Natural killer cell (primary cell): Measurements from ENCODE around the gene CFAP99. TPM values are rescaled to one million over a fixed set of nuclear protein-coding genes. Genes with fewer than 3 reads are reported as not detected.

Experiments
- ATAC-seq, 3 donors: fragments of 150-1000 bp in 2 of 3; fragments of 200-7000 bp in 1 of 3; cut with Tn5 transposase; 1 replicate in 1 of 3; 2 replicates in 2 of 3; pipeline ENCODE4 v1.10.0; 2021; ENCODE audit warnings: mild to moderate bottlenecking in 2 of 3, moderate library complexity in 2 of 3
- DNase-seq, 2 donors: peaks; one replicate each; pipeline versions ENCODE4 v3.0.0 to v3.0.0-alpha.2; 2013 to 2021; ENCODE audit warnings: mixed read lengths in 1 of 2
- H3K27ac ChIP-seq: one replicate; pipeline ENCODE4 v1.5.1; 2013; ENCODE audit warnings: mild to moderate bottlenecking, low read length
- H3K27me3 ChIP-seq: one replicate; pipeline ENCODE4 v1.6.1; 2013; ENCODE audit warnings: low read length; ENCODE audit not compliant: control insufficient read depth, insufficient read depth
- H3K36me3 ChIP-seq: one replicate; pipeline ENCODE4 v1.6.1; 2013; ENCODE audit warnings: low read length; ENCODE audit not compliant: control insufficient read depth, insufficient read depth
- H3K4me1 ChIP-seq: one replicate; pipeline ENCODE4 v1.6.1; 2013; ENCODE audit warnings: low read length; ENCODE audit not compliant: control insufficient read depth, insufficient read depth
- H3K4me3 ChIP-seq: one replicate; pipeline ENCODE4 v1.5.1; 2013; ENCODE audit warnings: low read length
- H3K9me3 ChIP-seq: one replicate; pipeline ENCODE4 v1.6.1; 2013; ENCODE audit warnings: low read length; ENCODE audit not compliant: control insufficient read depth, insufficient read depth
- H3K27ac Mint-ChIP-seq, 2 donors: one replicate each; pipeline ENCODE4 v1.8.0; 2022; ENCODE audit warnings: mild to moderate bottlenecking in 2 of 2, mixed read lengths in 2 of 2, moderate library complexity in 1 of 2
- H3K27me3 Mint-ChIP-seq, 2 donors: one replicate each; pipeline ENCODE4 v1.8.0; 2022; ENCODE audit warnings: low read depth in 2 of 2, mixed read lengths in 2 of 2
- H3K36me3 Mint-ChIP-seq: one replicate; pipeline ENCODE4 v1.8.0; 2022; ENCODE audit warnings: mixed read lengths
- H3K4me1 Mint-ChIP-seq, 2 donors: one replicate each; pipeline ENCODE4 v1.8.0; 2022; ENCODE audit warnings: mixed read lengths in 2 of 2
- H3K4me3 Mint-ChIP-seq: one replicate; pipeline ENCODE4 v1.8.0; 2022; ENCODE audit warnings: mild to moderate bottlenecking, moderate library complexity, mixed read lengths
- H3K9me3 Mint-ChIP-seq, 2 donors: one replicate each; pipeline ENCODE4 v1.8.0; 2022; ENCODE audit warnings: mixed read lengths in 2 of 2
- WGBS: methylation state at CpG from one replicate; pipeline ENCODE4 v1.1.7; 2013; ENCODE audit warnings: missing lambda C conversion rate; ENCODE audit not compliant: insufficient coverage; 5-methylcytosine and 5-hydroxymethylcytosine counted together
- intact Hi-C: fragments of 100-400 bp; cut with micrococcal nuclease; formaldehyde crosslinking; loops from one replicate; pipeline ENCODE4 v1.14.2; 2022
- total RNA-seq, 4 donors: library from RNA; stranded (reverse); fragments of 120-200 nt in 1 of 4; gene quantifications; one replicate each; pipeline versions ENCODE4 v1.2.3 to v1.2.4, GENCODE V29; 2013 to 2022
- TF ChIP-seq, protein P1 (sequence below): fragments of 200-600 bp; IDR thresholded peaks from one replicate; pipeline ENCODE4 v1.8.0; 2022; ENCODE audit warnings: antibody characterized with exemption

CFAP99 gene
- total RNA-seq, 3 donors from 2014 or later (not counting 1 experiment from before 2014, with no cell fraction given): not detected

GRCh38 chr4:2461246-2461960 is 42.6 kb downstream of the CFAP99 start:
- ATAC-seq (no peak), DNase-seq (no peak)
- no peak overlapping the region for H3K4me3 ChIP-seq
- peaks cover 0 to 14% of the 10 kb centered on the region in 2 donors for H3K4me1 Mint-ChIP-seq
- H3K27ac ChIP-seq: no peak overlapping the region
- H3K4me3 Mint-ChIP-seq: peak overlapping the region; percentile 82
- H3K27ac Mint-ChIP-seq: peak overlapping the region in 1 of 2 donors; percentile 4
- no peaks in the 10 kb centered on the region for H3K27me3 ChIP-seq
- H3K4me1 ChIP-seq: peaks cover 13% of the 10 kb centered on the region
- WGBS: 89% methylated on average over 15 of the region's 15 CpGs
- no peaks in the 10 kb centered on the region for H3K9me3 Mint-ChIP-seq
- TF ChIP-seq, protein P1, sequence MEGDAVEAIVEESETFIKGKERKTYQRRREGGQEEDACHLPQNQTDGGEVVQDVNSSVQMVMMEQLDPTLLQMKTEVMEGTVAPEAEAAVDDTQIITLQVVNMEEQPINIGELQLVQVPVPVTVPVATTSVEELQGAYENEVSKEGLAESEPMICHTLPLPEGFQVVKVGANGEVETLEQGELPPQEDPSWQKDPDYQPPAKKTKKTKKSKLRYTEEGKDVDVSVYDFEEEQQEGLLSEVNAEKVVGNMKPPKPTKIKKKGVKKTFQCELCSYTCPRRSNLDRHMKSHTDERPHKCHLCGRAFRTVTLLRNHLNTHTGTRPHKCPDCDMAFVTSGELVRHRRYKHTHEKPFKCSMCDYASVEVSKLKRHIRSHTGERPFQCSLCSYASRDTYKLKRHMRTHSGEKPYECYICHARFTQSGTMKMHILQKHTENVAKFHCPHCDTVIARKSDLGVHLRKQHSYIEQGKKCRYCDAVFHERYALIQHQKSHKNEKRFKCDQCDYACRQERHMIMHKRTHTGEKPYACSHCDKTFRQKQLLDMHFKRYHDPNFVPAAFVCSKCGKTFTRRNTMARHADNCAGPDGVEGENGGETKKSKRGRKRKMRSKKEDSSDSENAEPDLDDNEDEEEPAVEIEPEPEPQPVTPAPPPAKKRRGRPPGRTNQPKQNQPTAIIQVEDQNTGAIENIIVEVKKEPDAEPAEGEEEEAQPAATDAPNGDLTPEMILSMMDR: no peak
- H3K36me3 Mint-ChIP-seq: no peaks in the 10 kb centered on the region
- intact Hi-C loops: no loop called here
- H3K27me3 Mint-ChIP-seq: peaks cover 0 to 6% of the 10 kb centered on the region in 2 donors
- H3K9me3 ChIP-seq: no peaks in the 10 kb centered on the region
- no peaks in the 10 kb centered on the region for H3K36me3 ChIP-seq

- no peaks in the 10 kb centered on the region for H3K9me3 Mint-ChIP-seq
- Histone ChIP-seq H3K36me3 (no peaks in the 10 kb centered on the region), H3K9me3 (no peaks in the 10 kb centered on the region), H3K27ac (no peak overlapping the region), H3K4me1 (peaks cover 13% of the 10 kb centered on the region), H3K4me3 (no peak overlapping the region), H3K27me3 (no peaks in the 10 kb centered on the region)
- H3K36me3 Mint-ChIP-seq: no peaks in the 10 kb centered on the region
- peak overlapping the region in 1 of 2 donors; percentile 58 for H3K27ac Mint-ChIP-seq
- H3K27me3 Mint-ChIP-seq: peaks cover 0 to 6% of the 10 kb centered on the region in 2 donors
- peak; percentile 92 to 97 (median 96) for ATAC-seq
- DNase-seq: peak; percentile 71 to 86
- peaks cover 0 to 14% of the 10 kb centered on the region in 2 donors for H3K4me1 Mint-ChIP-seq
- intact Hi-C loops: no loop called here
- H3K4me3 Mint-ChIP-seq: peak overlapping the region; percentile 82
- WGBS: 6% methylated on average over 99 of the region's 99 CpGs
- TF ChIP-seq, protein P1: peak; percentile 58
Observed at GRCh38 chr4:2462218-2462991, 43.6 kb downstream of the CFAP99 start.

- intact Hi-C loops: loop anchor here (1.0 kb wide), 1 partner anchor 243 kb away; no protein-coding TSS in a partner anchor
Observed at GRCh38 chr4:2462992-2463762, 44.4 kb downstream of the CFAP99 start.

More at GRCh38 chr4:2462992-2463762, 44.4 kb downstream of the CFAP99 start:
- Mint-ChIP-seq H3K27me3 (peaks cover 0 to 6% of the 10 kb centered on the region in 2 donors), H3K9me3 (no peaks in the 10 kb centered on the region), H3K4me3 (peak overlapping the region; percentile 53), H3K36me3 (no peaks in the 10 kb centered on the region), H3K27ac (peak overlapping the region in 1 of 2 donors; percentile 58), H3K4me1 (peaks cover 6 to 20% of the 10 kb centered on the region in 2 donors)
- 44% methylated on average over 35 of the region's 35 CpGs for WGBS
- Histone ChIP-seq H3K4me1 (peaks cover 19% of the 10 kb centered on the region), H3K9me3 (no peaks in the 10 kb centered on the region), H3K27me3 (no peaks in the 10 kb centered on the region), H3K36me3 (no peaks in the 10 kb centered on the region), H3K27ac (no peak overlapping the region), H3K4me3 (no peak overlapping the region)
- ATAC-seq (no peak), DNase-seq (no peak)
- TF ChIP-seq, protein P1: no peak
